PC-3 (cell line): ENCODE data around the gene TMEM178B. TPM values are rescaled to one million over a fixed set of nuclear protein-coding genes. Genes with fewer than 3 reads are reported as not detected.

Experiments
- ATAC-seq: fragments of 200-7000 bp; cut with Tn5 transposase; 2 replicates; pipeline ENCODE4 v1.9.1; 2020; ENCODE audit warnings: mild to moderate bottlenecking, moderate library complexity
- BruUV-seq: library from RNA; stranded (reverse); fragments of 400-500 nt; replicated peaks from 2 replicates; lab custom pipeline; 2021; lab: Mats Ljungman, UMichigan
- CTCF ChIA-PET: fragments of 300-600 bp; sonication (Branson Sonifier 250); formaldehyde crosslinking; loops from one replicate; lab custom pipeline; 2022; ENCODE audit warnings: antibody characterized with exemption; lab: Charles Lee
- POLR2A ChIA-PET: fragments of 300-600 bp; sonication (Branson Sonifier 250); formaldehyde crosslinking; loops from one replicate; lab custom pipeline; 2022; ENCODE audit warnings: antibody characterized with exemption; ENCODE audit not compliant: unreplicated experiment; lab: Charles Lee
- DNase-seq: peaks from one replicate; pipeline ENCODE4 v3.0.0-alpha.2; 2015
- H2AFZ ChIP-seq: fragments of 300-600 bp; sonication (generic); 2 replicates; pipeline ENCODE4 v1.6.0; 2016; ENCODE audit warnings: antibody characterized with exemption, low read length
- H3F3A ChIP-seq: fragments of 300-600 bp; sonication (generic); one replicate; pipeline ENCODE4 v1.6.0; 2017; ENCODE audit warnings: antibody characterized with exemption, low read length, control low read depth, mild to moderate bottlenecking; ENCODE audit not compliant: unreplicated experiment
- H3K27ac ChIP-seq: fragments of 300-600 bp; sonication (generic); 2 replicates; pipeline ENCODE4 v1.5.1; 2016; ENCODE audit warnings: mild to moderate bottlenecking, low read length
- H3K27me3 ChIP-seq: fragments of 300-600 bp; sonication (generic); 2 replicates; pipeline ENCODE4 v1.6.1; 2016; ENCODE audit warnings: low read length, mixed read lengths
- H3K36me3 ChIP-seq: fragments of 300-600 bp; sonication (generic); 2 replicates; pipeline ENCODE4 v1.6.1; 2016; ENCODE audit warnings: low read depth, mixed run types, low read length, mixed read lengths
- H3K4me1 ChIP-seq: fragments of 300-600 bp; sonication (generic); 2 replicates; pipeline ENCODE4 v1.5.1; 2016; ENCODE audit warnings: low read length; ENCODE audit not compliant: insufficient read depth
- H3K4me2 ChIP-seq: fragments of 300-600 bp; sonication (generic); 2 replicates; pipeline ENCODE4 v1.6.0; 2016; ENCODE audit warnings: low read length
- H3K4me3 ChIP-seq: fragments of 300-600 bp; sonication (generic); 2 replicates; pipeline ENCODE4 v1.5.1; 2016; ENCODE audit warnings: mild to moderate bottlenecking, low read length, mixed read lengths
- H3K79me2 ChIP-seq: fragments of 300-600 bp; sonication (generic); 2 replicates; pipeline ENCODE4 v1.6.1; 2017; ENCODE audit warnings: low read length, mixed read lengths
- H3K9ac ChIP-seq: fragments of 300-600 bp; sonication (generic); 2 replicates; pipeline ENCODE4 v1.6.0; 2016; ENCODE audit warnings: mild to moderate bottlenecking, low read length
- H3K9me2 ChIP-seq: fragments of 300-600 bp; sonication (generic); replicated peaks from 2 replicates; pipeline ENCODE4 v1.6.1; 2016; ENCODE audit warnings: mixed run types, low read length, mixed read lengths
- H3K9me3 ChIP-seq: fragments of 300-600 bp; sonication (generic); 2 replicates; pipeline ENCODE4 v1.6.1; 2016; ENCODE audit warnings: low read length, mixed read lengths
- H4K20me1 ChIP-seq: fragments of 300-600 bp; sonication (generic); 2 replicates; pipeline ENCODE4 v1.6.1; 2016; ENCODE audit warnings: low read length, mixed read lengths
- CTCF ChIP-seq: fragments of 300-600 bp; sonication (generic); conservative IDR thresholded peaks from 2 replicates; pipeline ENCODE4 v1.5.1; 2017; ENCODE audit warnings: antibody characterized with exemption, low read depth, mild to moderate bottlenecking, low read length
- EZH2 ChIP-seq: fragments of 300-600 bp; sonication (generic); IDR thresholded peaks from one replicate; pipeline ENCODE4 v1.6.1; 2017; ENCODE audit warnings: antibody characterized with exemption, mild to moderate bottlenecking, low read length; ENCODE audit not compliant: unreplicated experiment
- EZH2phosphoT487 ChIP-seq: fragments of 300-600 bp; sonication (generic); IDR thresholded peaks from 2 replicates; pipeline ENCODE4 v1.6.1; 2018; ENCODE audit warnings: mild to moderate bottlenecking, antibody characterized with exemption, low read length, borderline replicate concordance
- intact Hi-C: fragments of 100-400 bp; cut with micrococcal nuclease; formaldehyde crosslinking; loops from 2 replicates; pipeline ENCODE4 v1.9.0; 2023
- total RNA-seq: library from RNA; depleted of rRNA; stranded (reverse); fragments of >200 nt; gene quantifications from 2 replicates; pipeline ENCODE4 v1.2.3, GENCODE V29; 2014

Gene TMEM178B
- total RNA-seq, 1 experiment from 2014 or later = 0.29 TPM

DNA sequence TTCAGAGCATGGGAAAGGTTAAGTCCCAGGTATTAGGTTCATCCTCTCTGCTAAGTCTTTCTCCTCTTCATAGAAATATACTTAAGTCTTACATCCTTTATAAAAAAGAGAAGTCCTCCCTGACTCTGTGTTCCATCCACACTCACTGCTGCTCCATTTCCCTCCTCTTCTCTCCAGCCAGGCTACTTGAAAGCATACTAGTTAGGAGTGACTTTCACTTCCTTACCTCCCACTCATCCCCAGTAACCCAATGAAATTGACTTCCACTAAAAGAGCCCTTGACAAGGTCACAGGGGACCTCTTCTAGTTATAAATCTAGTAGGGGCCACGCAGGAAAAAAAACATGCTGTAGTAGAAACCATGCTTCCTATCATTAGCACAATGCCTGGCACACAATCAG lies 344.2 kb downstream of the TMEM178B start:
- Histone ChIP-seq H3K27me3 (peaks cover 35% of the 10 kb centered on the region; the same call in 1 of the 2 replicates), H3K4me3 (no peak overlapping the region), H3K9me3 (no peaks in the 10 kb centered on the region), H3K4me2 (no peak overlapping the region), H3K9me2 (no peaks in the 10 kb centered on the region), H2AFZ (no peak overlapping the region), H3K4me1 (no peaks in the 10 kb centered on the region), H3K79me2 (no peaks in the 10 kb centered on the region), H3K36me3 (no peaks in the 10 kb centered on the region), H3K9ac (no peak overlapping the region), H4K20me1 (no peaks in the 10 kb centered on the region), H3K27ac (no peak overlapping the region), H3F3A (no peaks in the 10 kb centered on the region)
- ATAC-seq (no peak), DNase-seq (no peak)
- ChIA-PET CTCF (no interaction called here), POLR2A (no interaction called here)
- TF ChIP-seq EZH2phosphoT487 (no peak), CTCF (no peak), EZH2 (no peak)
- BruUV-seq = no TSS peak
- intact Hi-C loops = no loop called here

DNA sequence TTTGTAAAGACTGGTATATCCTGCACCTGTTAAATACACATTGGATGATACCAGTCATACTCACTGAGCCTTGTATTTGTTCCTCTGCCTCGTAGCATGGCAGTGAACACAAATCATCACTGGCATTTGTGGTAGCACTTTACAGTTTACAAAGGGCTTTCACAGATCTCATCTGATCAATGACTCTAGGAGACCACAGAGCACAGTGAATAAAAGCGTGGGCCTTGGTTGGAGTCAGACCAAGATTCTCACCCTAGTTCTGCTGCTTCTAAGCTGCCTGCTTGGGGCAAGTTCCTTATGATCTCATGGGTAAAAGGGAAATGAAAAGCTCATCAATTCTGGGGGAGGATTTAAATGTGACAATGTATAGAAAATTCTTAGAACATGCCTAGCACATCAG lies 347.4 kb downstream of the TMEM178B start:
- Histone ChIP-seq H3K4me1 (no peaks in the 10 kb centered on the region), H3K27ac (no peak overlapping the region), H4K20me1 (no peaks in the 10 kb centered on the region), H3K27me3 (peaks cover 15% of the 10 kb centered on the region; the same call in 1 of the 2 replicates), H3K9ac (no peak overlapping the region), H3K9me3 (no peaks in the 10 kb centered on the region), H3K36me3 (no peaks in the 10 kb centered on the region), H2AFZ (no peak overlapping the region), H3K79me2 (no peaks in the 10 kb centered on the region), H3K4me3 (no peak overlapping the region), H3K9me2 (no peaks in the 10 kb centered on the region), H3K4me2 (no peak overlapping the region), H3F3A (no peaks in the 10 kb centered on the region)
- ChIA-PET POLR2A (no interaction called here), CTCF (no interaction called here)
- no TSS peak for BruUV-seq
- TF ChIP-seq EZH2 (no peak), CTCF (no peak), EZH2phosphoT487 (no peak)
- ATAC-seq = no peak
- intact Hi-C loops = no loop called here
- no peak for DNase-seq

- no peaks in the 10 kb centered on the region for H3K79me2 ChIP-seq
- H3F3A ChIP-seq = no peaks in the 10 kb centered on the region
- H3K9me2 ChIP-seq = no peaks in the 10 kb centered on the region
- no peak overlapping the region for H3K4me3 ChIP-seq
- no peak overlapping the region for H3K9ac ChIP-seq
- H3K4me2 ChIP-seq = no peak overlapping the region
- H2AFZ ChIP-seq = no peak overlapping the region
- TF ChIP-seq EZH2 (no peak), EZH2phosphoT487 (no peak), CTCF (no peak)
- H3K9me3 ChIP-seq = no peaks in the 10 kb centered on the region
- peaks cover 15% of the 10 kb centered on the region for H3K27me3 ChIP-seq
- H3K4me1 ChIP-seq = no peaks in the 10 kb centered on the region
- BruUV-seq = no TSS peak
- DNase-seq = no peak
- no peaks in the 10 kb centered on the region for H4K20me1 ChIP-seq
- CTCF ChIA-PET = no interaction called here
- intact Hi-C loops = no loop called here
- no peaks in the 10 kb centered on the region for H3K36me3 ChIP-seq
- H3K27ac ChIP-seq = no peak overlapping the region
- POLR2A ChIA-PET = no interaction called here
- ATAC-seq = no peak
Measured at GRCh38 chr7:141427134-141427533, 353.3 kb downstream of the TMEM178B start.
